Measurements from ENCODE around the gene DLGAP1.

GRCh38 chr18:4351005-4351404 is 104.1 kb downstream of the DLGAP1 start:
- TF ChIP-seq EP300 (IDR thresholded peaks at IDR 0.05; ENCODE audit: borderline replicate concordance): no peak
- no peak for TF ChIP-seq MAX (IDR thresholded peaks at IDR 0.05)
- TF ChIP-seq RAD21 (IDR thresholded peaks at IDR 0.05; ENCODE audit: low read depth): no peak
- TF ChIP-seq TCF12 (IDR thresholded peaks at IDR 0.05; ENCODE audit: low read depth): no peak
- TF ChIP-seq TAF1 (IDR thresholded peaks at IDR 0.05; ENCODE audit: low read depth): no peak
- TF ChIP-seq CEBPB (IDR thresholded peaks at IDR 0.05): no peak
- no peak for TF ChIP-seq FOXM1 (IDR thresholded peaks at IDR 0.05; ENCODE audit: borderline replicate concordance, low read depth)
- TF ChIP-seq EGR1 (IDR thresholded peaks at IDR 0.05): no peak
- TF ChIP-seq, protein P1, sequence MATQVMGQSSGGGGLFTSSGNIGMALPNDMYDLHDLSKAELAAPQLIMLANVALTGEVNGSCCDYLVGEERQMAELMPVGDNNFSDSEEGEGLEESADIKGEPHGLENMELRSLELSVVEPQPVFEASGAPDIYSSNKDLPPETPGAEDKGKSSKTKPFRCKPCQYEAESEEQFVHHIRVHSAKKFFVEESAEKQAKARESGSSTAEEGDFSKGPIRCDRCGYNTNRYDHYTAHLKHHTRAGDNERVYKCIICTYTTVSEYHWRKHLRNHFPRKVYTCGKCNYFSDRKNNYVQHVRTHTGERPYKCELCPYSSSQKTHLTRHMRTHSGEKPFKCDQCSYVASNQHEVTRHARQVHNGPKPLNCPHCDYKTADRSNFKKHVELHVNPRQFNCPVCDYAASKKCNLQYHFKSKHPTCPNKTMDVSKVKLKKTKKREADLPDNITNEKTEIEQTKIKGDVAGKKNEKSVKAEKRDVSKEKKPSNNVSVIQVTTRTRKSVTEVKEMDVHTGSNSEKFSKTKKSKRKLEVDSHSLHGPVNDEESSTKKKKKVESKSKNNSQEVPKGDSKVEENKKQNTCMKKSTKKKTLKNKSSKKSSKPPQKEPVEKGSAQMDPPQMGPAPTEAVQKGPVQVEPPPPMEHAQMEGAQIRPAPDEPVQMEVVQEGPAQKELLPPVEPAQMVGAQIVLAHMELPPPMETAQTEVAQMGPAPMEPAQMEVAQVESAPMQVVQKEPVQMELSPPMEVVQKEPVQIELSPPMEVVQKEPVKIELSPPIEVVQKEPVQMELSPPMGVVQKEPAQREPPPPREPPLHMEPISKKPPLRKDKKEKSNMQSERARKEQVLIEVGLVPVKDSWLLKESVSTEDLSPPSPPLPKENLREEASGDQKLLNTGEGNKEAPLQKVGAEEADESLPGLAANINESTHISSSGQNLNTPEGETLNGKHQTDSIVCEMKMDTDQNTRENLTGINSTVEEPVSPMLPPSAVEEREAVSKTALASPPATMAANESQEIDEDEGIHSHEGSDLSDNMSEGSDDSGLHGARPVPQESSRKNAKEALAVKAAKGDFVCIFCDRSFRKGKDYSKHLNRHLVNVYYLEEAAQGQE (IDR thresholded peaks at IDR 0.05; ENCODE audit: low read depth): no peak

All from Ishikawa (cell line).